Stimulated activated CD4-positive, alpha-beta T cell treated with anti-CD3 and anti-CD28 coated beads, TNF-alpha, amount 100 ng/mL, for 4 hours (primary cell): Measurements from ENCODE around the gene KIAA1671.

ENCODE experiments used
- DNase-seq, 3 experiments: peaks; one replicate each; pipeline ENCODE4 v3.0.0-alpha.2; 2020; ENCODE audit warnings: low read depth in 3 of 3

KIAA1671 gene

GRCh38 chr22:25146307-25146706, 193.8 kb downstream of the KIAA1671 start:
- DNase-seq: no peak

GRCh38 chr22:25146906-25147641, 194.6 kb downstream of the KIAA1671 start:
- no peak for DNase-seq

DNA sequence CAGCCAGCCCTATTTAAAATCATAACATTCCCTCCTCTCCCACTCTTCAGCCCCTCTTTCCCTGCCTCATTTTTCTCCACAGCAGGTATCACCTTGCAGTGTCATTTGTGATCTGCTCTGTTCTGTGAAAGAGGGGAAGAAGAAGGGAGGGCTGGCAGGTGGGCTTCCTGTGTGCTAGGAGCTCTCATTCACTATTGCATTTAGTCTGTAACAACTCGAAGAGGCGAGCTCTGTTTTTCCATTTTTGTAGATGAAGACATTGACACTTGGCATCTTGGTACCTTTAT, 195.1 kb downstream of the KIAA1671 start:
- DNase-seq: no peak

- no peak for DNase-seq
Observed at GRCh38 chr22:25148149-25148691, 195.7 kb downstream of the KIAA1671 start.

GRCh38 chr22:25149014-25149413, 196.5 kb downstream of the KIAA1671 start:
- DNase-seq: no peak

GRCh38 chr22:25153961-25154666, 201.6 kb downstream of the KIAA1671 start:
- no peak for DNase-seq

- no peak for DNase-seq
Observed at GRCh38 chr22:25154667-25154999, 202.1 kb downstream of the KIAA1671 start.

GRCh38 chr22:25156736-25157135, 204.2 kb downstream of the KIAA1671 start:
- no peak for DNase-seq

DNA sequence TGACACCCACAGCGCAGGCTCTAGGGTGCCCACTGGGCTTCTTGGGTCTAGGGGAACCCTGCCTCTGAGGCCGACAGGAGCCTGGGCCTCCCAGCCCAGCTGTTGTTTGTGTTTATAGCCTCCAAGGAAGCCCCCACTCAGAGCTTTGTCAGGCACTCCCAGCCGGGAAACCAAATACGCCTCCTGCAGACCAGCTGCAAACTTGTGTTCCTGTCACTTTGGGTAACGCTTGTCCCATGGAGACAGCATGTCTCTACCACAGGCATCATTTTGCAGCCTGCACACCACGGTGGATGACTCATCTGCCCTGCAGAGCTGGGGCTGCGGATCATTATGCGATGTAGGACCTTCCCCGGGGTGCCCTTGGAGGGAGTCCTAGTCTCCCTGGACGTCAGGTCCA, 206.5 kb downstream of the KIAA1671 start:
- no peak for DNase-seq

DNA sequence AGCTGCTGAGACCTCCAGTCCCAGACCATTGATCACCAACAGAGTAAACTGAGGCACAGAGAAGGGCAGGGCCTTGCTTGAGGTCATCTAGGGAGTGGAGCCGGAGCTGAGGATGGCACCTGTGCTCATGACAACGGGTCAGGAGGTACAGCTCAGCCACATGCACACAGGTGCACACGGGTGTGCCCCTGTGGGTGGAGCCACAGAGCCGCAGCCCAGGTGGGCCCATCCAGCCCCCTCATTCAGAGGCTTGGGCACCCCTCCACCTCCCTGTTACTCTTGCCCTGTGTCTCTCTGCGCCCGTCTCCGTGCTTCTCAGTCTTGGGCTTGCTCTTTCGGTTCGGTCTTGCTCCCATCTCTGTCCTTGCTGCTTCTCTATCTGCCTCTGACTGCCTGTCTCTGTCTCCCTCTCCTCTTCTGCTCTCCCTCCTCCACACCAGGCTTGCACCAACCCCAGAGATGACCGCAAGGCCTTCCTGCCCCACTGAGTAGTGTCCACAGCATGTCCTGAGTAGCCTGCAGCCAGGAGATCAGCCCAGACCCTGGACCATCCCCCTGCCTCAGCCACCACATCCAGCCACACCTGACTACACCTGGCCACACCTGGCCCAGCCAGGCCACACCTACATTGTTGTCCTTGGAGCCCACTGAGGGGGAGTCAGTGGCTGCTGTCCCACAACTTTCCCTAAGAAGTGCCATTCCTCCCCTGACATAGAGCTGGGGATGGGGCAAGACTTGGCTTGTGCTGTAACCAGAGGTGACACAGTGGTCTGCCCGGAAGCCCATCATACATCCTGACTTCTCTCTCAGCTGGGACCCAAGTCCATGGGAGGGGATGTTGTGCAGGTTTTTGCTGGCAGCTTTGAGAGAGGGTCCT, 207.8 kb downstream of the KIAA1671 start:
- DNase-seq: no peak

- no peak for DNase-seq
Observed at GRCh38 chr22:25161017-25161915, 208.8 kb downstream of the KIAA1671 start.

- DNase-seq: no peak
Observed at GRCh38 chr22:25161916-25162530, 209.5 kb downstream of the KIAA1671 start.

GRCh38 chr22:25162561-25162960, 210.0 kb downstream of the KIAA1671 start:
- DNase-seq: no peak

DNA sequence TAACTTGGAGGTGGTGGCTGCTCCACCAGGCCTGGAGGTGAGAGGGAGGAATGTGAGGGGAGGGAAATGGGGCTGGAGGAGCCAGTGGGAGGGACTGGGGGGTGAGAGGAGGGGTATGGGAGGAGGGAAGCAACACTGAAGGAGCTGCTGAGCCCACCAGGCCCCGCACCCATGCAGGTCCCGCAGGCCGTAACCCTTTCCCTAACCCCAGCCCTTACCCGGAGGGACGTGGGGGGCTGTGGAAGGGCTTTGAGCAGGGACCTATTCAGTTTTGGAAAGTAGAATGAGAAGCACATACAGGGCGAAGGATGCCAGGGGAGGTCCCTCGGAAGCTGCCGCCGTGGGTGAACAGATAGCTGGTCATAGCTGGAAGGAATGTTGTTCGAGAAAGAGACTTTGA, 213.3 kb downstream of the KIAA1671 start:
- no peak for DNase-seq

GRCh38 chr22:25166266-25167040, 213.9 kb downstream of the KIAA1671 start:
- DNase-seq: no peak

DNA sequence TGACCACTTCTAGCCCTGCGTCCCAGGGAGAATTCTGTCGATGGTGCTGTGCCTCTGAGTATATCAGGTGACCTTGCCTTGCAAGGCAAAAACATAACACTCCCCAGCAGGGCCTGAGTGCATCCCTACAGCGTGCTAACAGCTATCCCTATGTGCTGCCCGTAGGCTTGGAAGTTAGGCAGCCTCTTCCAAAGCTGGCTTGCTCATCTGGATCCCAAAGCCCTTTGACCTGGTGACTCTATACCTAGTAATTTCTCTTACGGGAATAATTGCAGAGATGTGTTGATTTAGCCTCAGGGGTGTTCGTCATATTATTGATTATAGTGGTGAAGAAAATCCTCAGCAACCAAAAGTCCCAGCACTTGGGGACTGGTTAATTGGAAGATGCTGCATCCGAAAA, 214.6 kb downstream of the KIAA1671 start:
- no peak for DNase-seq

DNA sequence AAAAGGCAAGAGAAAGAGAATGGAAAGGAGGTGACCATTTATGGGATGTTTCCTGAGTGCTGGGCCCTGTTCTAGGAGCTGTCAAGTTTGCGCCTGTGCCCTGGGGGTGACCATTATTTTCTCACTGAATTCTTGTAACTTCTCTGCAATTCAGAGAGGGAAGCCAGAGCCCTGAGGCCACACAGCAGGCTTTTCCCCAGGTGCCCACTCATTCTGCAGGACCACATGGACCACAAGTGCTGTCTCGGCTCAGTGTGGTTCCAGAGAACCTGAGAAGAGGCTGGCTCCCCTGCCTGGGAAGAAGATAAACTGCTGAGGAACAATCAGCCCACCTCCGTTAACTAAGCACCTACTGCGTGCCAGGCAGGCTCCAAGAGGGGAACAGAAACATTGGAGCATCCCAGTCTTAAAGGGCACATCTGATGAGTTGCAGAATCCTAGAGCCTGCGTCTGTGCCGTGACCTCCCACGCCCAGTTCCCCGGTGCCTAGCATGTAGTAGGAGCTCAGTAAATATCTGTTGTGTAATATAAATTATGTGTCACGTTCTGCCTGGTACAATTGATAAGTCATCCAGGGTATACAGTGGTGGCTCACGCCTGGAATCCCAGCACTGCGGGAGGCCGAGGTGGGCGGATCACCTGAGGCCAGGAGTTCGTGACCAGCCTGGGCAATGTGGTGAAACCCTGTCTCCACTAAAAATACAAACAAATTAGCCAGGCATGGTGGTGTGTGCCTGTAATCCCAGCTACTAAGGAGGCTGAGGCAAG, 215.5 kb downstream of the KIAA1671 start:
- DNase-seq: no peak

- no peak for DNase-seq
Observed at GRCh38 chr22:25169278-25170031, 216.9 kb downstream of the KIAA1671 start.
